Mesendoderm (in vitro differentiated cells): Measurements from ENCODE around the gene IRAK4.
A peak's percentile ranks its signal among the peaks of the same experiment; 100 is the strongest.
"Not testable (repeated sequence)": the region's sequence is repeated elsewhere in the genome, so short reads cannot be mapped to it uniquely, and the experiment has no call there.

Source experiments
- DNase-seq: peaks from one replicate; pipeline ENCODE4 v3.0.0; 2013
- H2AK5ac ChIP-seq: 2 replicates; pipeline ENCODE4 v1.6.1; 2013; ENCODE audit warnings: low read length, inconsistent platforms
- H2BK120ac ChIP-seq: 2 replicates; pipeline ENCODE4 v1.6.1; 2013; ENCODE audit warnings: low read depth, mild to moderate bottlenecking, low read length, moderate library complexity, mixed read lengths
- H2BK15ac ChIP-seq: replicated peaks from 2 replicates; pipeline ENCODE4 v1.6.1; 2013; ENCODE audit warnings: low read depth, mild to moderate bottlenecking, moderate library complexity
- H2BK5ac ChIP-seq: 2 replicates; pipeline ENCODE4 v1.6.1; 2013; ENCODE audit warnings: low read length, inconsistent platforms
- H3K18ac ChIP-seq: 2 replicates; pipeline ENCODE4 v1.6.1; 2013; ENCODE audit warnings: mild to moderate bottlenecking, low read length, mixed read lengths
- H3K23ac ChIP-seq: one replicate; pipeline ENCODE4 v1.6.1; 2013; ENCODE audit warnings: low read length
- H3K27ac ChIP-seq: 2 replicates; pipeline ENCODE4 v1.5.1; 2013; ENCODE audit warnings: low read depth, mild to moderate bottlenecking, inconsistent platforms, low read length, moderate library complexity
- H3K27me3 ChIP-seq: 2 replicates; pipeline ENCODE4 v1.6.1; 2013; ENCODE audit warnings: low read length, control low read depth, mild to moderate bottlenecking, inconsistent platforms; ENCODE audit not compliant: insufficient read depth, poor library complexity
- H3K36me3 ChIP-seq: 2 replicates; pipeline ENCODE4 v1.6.1; 2013; ENCODE audit warnings: low read length, inconsistent platforms; ENCODE audit not compliant: control insufficient read depth, insufficient read depth
- H3K4ac ChIP-seq: one replicate; pipeline ENCODE4 v1.6.1; 2013; ENCODE audit warnings: low read depth, mild to moderate bottlenecking, low read length, moderate library complexity
- H3K4me1 ChIP-seq: 2 replicates; pipeline ENCODE4 v1.6.1; 2013; ENCODE audit warnings: low read depth, low read length, inconsistent platforms; ENCODE audit not compliant: control insufficient read depth
- H3K4me2 ChIP-seq: 2 replicates; pipeline ENCODE4 v1.6.1; 2013; ENCODE audit warnings: low read length
- H3K4me3 ChIP-seq: 2 replicates; pipeline ENCODE4 v1.5.1; 2013; ENCODE audit warnings: mild to moderate bottlenecking, low read length
- H3K56ac ChIP-seq: one replicate; pipeline ENCODE4 v1.6.1; 2013; ENCODE audit warnings: low read length
- H3K79me1 ChIP-seq: 2 replicates; pipeline ENCODE4 v1.6.1; 2013; ENCODE audit warnings: low read length, inconsistent platforms
- H3K79me2 ChIP-seq: 2 replicates; pipeline ENCODE4 v1.6.1; 2013; ENCODE audit warnings: mild to moderate bottlenecking, low read length; ENCODE audit not compliant: control insufficient read depth, insufficient read depth
- H3K9ac ChIP-seq: 2 replicates; pipeline ENCODE4 v1.6.1; 2013; ENCODE audit warnings: low read length, inconsistent platforms
- H4K5ac ChIP-seq: one replicate; pipeline ENCODE4 v1.6.1; 2013; ENCODE audit warnings: low read length
- H4K8ac ChIP-seq: one replicate; pipeline ENCODE4 v1.6.1; 2013; ENCODE audit warnings: low read depth, mild to moderate bottlenecking, control low read depth, low read length, moderate library complexity
- WGBS: extraction: QIAGEN DNeasy Blood & Tissue Kit; methylation state at CpG from one replicate; pipeline ENCODE4 v1.1.7; 2013; ENCODE audit warnings: low lambda C conversion rate, missing lambda C conversion rate; ENCODE audit not compliant: insufficient coverage; ENCODE audit errors: extremely low coverage; 5-methylcytosine and 5-hydroxymethylcytosine counted together

The IRAK4 gene

GRCh38 chr12:43744826-43745225 lies 13.9 kb upstream of the IRAK4 start:
- Histone ChIP-seq H3K4ac (no peak overlapping the region), H3K79me2 (no peaks in the 10 kb centered on the region), H4K5ac (no peak overlapping the region), H2BK5ac (no peak overlapping the region), H2BK15ac (no peak overlapping the region), H3K9ac (no peak overlapping the region), H2BK120ac (no peak overlapping the region), H2AK5ac (no peak overlapping the region), H4K8ac (no peak overlapping the region), H3K18ac (no peak overlapping the region), H3K27me3 (no peaks in the 10 kb centered on the region), H3K4me1 (no peaks in the 10 kb centered on the region), H3K36me3 (no peaks in the 10 kb centered on the region), H3K4me3 (no peak overlapping the region), H3K27ac (no peak overlapping the region), H3K23ac (no peak overlapping the region), H3K4me2 (no peak overlapping the region), H3K56ac (no peak overlapping the region), H3K79me1 (no peaks in the 10 kb centered on the region)
- no peak for DNase-seq

DNA sequence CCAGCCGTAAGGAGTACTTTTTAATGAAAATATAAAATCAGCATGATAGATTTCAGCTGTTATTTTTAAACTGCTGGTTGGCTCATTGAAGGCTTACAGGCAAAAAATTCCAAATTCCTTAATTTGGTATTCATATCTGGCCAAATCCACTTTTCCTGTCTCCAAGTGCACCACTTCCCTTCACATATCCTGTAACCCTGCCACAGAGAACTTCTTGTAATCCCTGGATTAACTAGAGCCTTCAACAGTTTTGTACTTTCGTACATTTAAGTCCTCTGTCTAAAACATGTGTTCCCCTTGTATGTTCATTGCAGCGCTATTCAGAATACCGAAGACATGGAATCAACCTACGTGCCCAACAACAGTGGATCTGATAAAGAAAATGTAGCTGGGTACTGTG lies 9.7 kb upstream of the IRAK4 start:
- H2BK15ac ChIP-seq: no peak overlapping the region
- H3K18ac ChIP-seq: no peak overlapping the region
- no peaks in the 10 kb centered on the region for H3K36me3 ChIP-seq
- H3K27me3 ChIP-seq: no peaks in the 10 kb centered on the region
- no peak overlapping the region for H2BK120ac ChIP-seq
- H3K79me2 ChIP-seq: no peaks in the 10 kb centered on the region
- no peak overlapping the region for H3K4ac ChIP-seq
- H3K4me1 ChIP-seq: no peaks in the 10 kb centered on the region
- no peak overlapping the region for H3K4me2 ChIP-seq
- no CpG with 5 or more reads among the region's 5 CpGs for WGBS
- no peak overlapping the region for H3K4me3 ChIP-seq
- no peak overlapping the region for H3K56ac ChIP-seq
- no peak overlapping the region for H2BK5ac ChIP-seq
- H4K8ac ChIP-seq: no peak overlapping the region
- no peak overlapping the region for H3K23ac ChIP-seq
- no peaks in the 10 kb centered on the region for H3K79me1 ChIP-seq
- H2AK5ac ChIP-seq: no peak overlapping the region
- no peak overlapping the region for H3K27ac ChIP-seq
- no peak for DNase-seq
- no peak overlapping the region for H4K5ac ChIP-seq
- H3K9ac ChIP-seq: no peak overlapping the region

DNA sequence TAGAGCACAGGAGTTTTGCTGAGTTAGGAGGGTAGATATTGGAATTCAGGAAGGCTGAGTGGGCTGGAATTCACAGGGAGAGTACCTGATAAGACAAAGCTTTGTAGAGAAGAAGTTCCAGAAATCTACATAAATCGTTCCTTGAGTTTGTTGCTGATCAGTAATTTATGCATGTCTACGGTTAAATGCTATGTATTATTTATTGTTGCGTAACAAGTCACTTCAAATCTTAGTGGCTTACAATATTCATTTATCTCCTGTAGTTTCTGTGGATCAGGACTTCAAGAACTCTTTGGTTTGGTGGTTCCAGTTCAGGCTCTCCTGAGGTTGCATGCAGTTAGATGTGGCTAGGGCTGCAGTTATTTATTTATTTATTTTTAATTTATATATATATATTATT lies 7.9 kb upstream of the IRAK4 start:
- H4K8ac ChIP-seq: no peak overlapping the region
- no peak for DNase-seq
- no peak overlapping the region for H3K4me2 ChIP-seq
- no peak overlapping the region for H3K18ac ChIP-seq
- H3K4me1 ChIP-seq: no peaks in the 10 kb centered on the region
- no peaks in the 10 kb centered on the region for H3K27me3 ChIP-seq
- no peak overlapping the region for H3K9ac ChIP-seq
- no peak overlapping the region for H3K4me3 ChIP-seq
- H3K56ac ChIP-seq: no peak overlapping the region
- no peaks in the 10 kb centered on the region for H3K36me3 ChIP-seq
- H4K5ac ChIP-seq: no peak overlapping the region
- no peak overlapping the region for H2BK15ac ChIP-seq
- WGBS: no CpG with 5 or more reads among the region's 3 CpGs
- no peak overlapping the region for H2BK120ac ChIP-seq
- H2BK5ac ChIP-seq: no peak overlapping the region
- no peak overlapping the region for H2AK5ac ChIP-seq
- no peaks in the 10 kb centered on the region for H3K79me1 ChIP-seq
- no peak overlapping the region for H3K23ac ChIP-seq
- H3K4ac ChIP-seq: no peak overlapping the region
- H3K79me2 ChIP-seq: no peaks in the 10 kb centered on the region
- H3K27ac ChIP-seq: no peak overlapping the region

- not testable (repeated sequence) for H3K4ac ChIP-seq, DNase-seq, H3K27me3 ChIP-seq, H3K27ac ChIP-seq, H3K79me1 ChIP-seq, H2BK120ac ChIP-seq, H3K4me3 ChIP-seq, H2BK5ac ChIP-seq, H3K79me2 ChIP-seq, H3K18ac ChIP-seq, H2BK15ac ChIP-seq, H3K36me3 ChIP-seq, H3K4me2 ChIP-seq, H3K9ac ChIP-seq, H2AK5ac ChIP-seq, H3K56ac ChIP-seq, H3K23ac ChIP-seq, H4K8ac ChIP-seq, H3K4me1 ChIP-seq, H4K5ac ChIP-seq
- WGBS: no CpG with 5 or more reads among the region's 6 CpGs
Measured at GRCh38 chr12:43751360-43751759, 7.4 kb upstream of the IRAK4 start.

GRCh38 chr12:43754015-43754414 lies 4.7 kb upstream of the IRAK4 start:
- Histone ChIP-seq H2AK5ac (no peak overlapping the region), H3K9ac (no peak overlapping the region), H3K4me1 (no peaks in the 10 kb centered on the region), H4K8ac (no peak overlapping the region), H2BK15ac (no peak overlapping the region), H2BK120ac (no peak overlapping the region), H4K5ac (no peak overlapping the region), H3K79me1 (peaks cover 2% of the 10 kb centered on the region), H3K23ac (no peak overlapping the region), H3K36me3 (no peaks in the 10 kb centered on the region), H3K27me3 (no peaks in the 10 kb centered on the region), H3K79me2 (no peaks in the 10 kb centered on the region), H3K27ac (no peak overlapping the region), H3K56ac (no peak overlapping the region), H3K18ac (no peak overlapping the region), H3K4me2 (no peak overlapping the region), H2BK5ac (no peak overlapping the region), H3K4me3 (no peak overlapping the region), H3K4ac (no peak overlapping the region)
- WGBS: 100% methylated on average over 1 of the region's 3 CpGs
- no peak for DNase-seq

- Histone ChIP-seq H3K9ac (peak overlapping the region; percentile 78), H3K18ac (no peak overlapping the region), H4K8ac (no peak overlapping the region), H3K79me1 (peaks cover 4% of the 10 kb centered on the region), H3K4me3 (peak overlapping the region; percentile 66), H2BK5ac (no peak overlapping the region), H2AK5ac (no peak overlapping the region), H3K56ac (peak overlapping the region; percentile 90), H3K4me2 (peak overlapping the region; percentile 70), H3K27me3 (no peaks in the 10 kb centered on the region), H3K79me2 (no peaks in the 10 kb centered on the region), H3K23ac (no peak overlapping the region), H3K4me1 (no peaks in the 10 kb centered on the region), H4K5ac (no peak overlapping the region), H3K27ac (no peak overlapping the region), H2BK15ac (no peak overlapping the region), H3K36me3 (no peaks in the 10 kb centered on the region), H3K4ac (no peak overlapping the region), H2BK120ac (no peak overlapping the region)
- no CpG with 5 or more reads among the region's 18 CpGs for WGBS
- DNase-seq: peak; percentile 41
Measured at GRCh38 chr12:43758247-43758727, 464 bp upstream of the IRAK4 start.
